ENCODE data around the gene TMEM260. TPM values are rescaled to one million over a fixed set of nuclear protein-coding genes. Genes with fewer than 3 reads are reported as not detected.

The TMEM260 gene
- total RNA-seq, result 16.7 and 19.3 TPM in 2 replicates
- polyA plus RNA-seq, result 10.3 and 14.3 TPM in 2 replicates
- 6.6 and 9.4 TPM in 2 replicates for polyA plus RNA-seq (2012)
- polyA minus RNA-seq (ENCODE audit: low replicate concordance), result 10.4 and 15.9 TPM in 2 replicates

- Histone ChIP-seq H4K20me1 (ENCODE audit: control insufficient read depth, extremely low read depth, insufficient read depth, low read length) (no peaks in the 10 kb centered on the region), H3K9me3 (ENCODE audit: control insufficient read depth, insufficient read depth, low read depth, low read length) (no peaks in the 10 kb centered on the region), H3K9ac (ENCODE audit: insufficient read depth, low read length) (peak within 1 kb of the TSS; percentile 93), H2AFZ (ENCODE audit: low read length) (peak within 1 kb of the TSS; percentile 99), H3K4me3 (replicated peaks in 1 of 4; ENCODE audit: control extremely low read depth in 1 of 4, insufficient read depth in 1 of 4, low read depth in 3 of 4, low read length in 4 of 4) (peak within 1 kb of the TSS; percentile 88 to 98 (median 96)), H3K27ac (ENCODE audit: insufficient read depth, low read length) (peak within 1 kb of the TSS; percentile 93), H3K4me1 (ENCODE audit: control insufficient read depth, extremely low read depth, insufficient read depth, low read length) (peaks cover 4% of the 10 kb centered on the region), H3K27me3 (ENCODE audit: control insufficient read depth, insufficient read depth, low read length) (no peaks in the 10 kb centered on the region), H3K36me3 (ENCODE audit: control insufficient read depth, insufficient read depth, low read length) (no peaks in the 10 kb centered on the region), H3K79me2 (ENCODE audit: control insufficient read depth, insufficient read depth, low read length) (peaks cover 20% of the 10 kb centered on the region), H3K4me2 (ENCODE audit: extremely low read depth, insufficient read depth, low read length) (peak within 1 kb of the TSS; percentile 94)
- peak; percentile 83 to 90 for DNase-seq (ENCODE audit: low read depth in 2 of 2)
- TF ChIP-seq CTCF (conservative IDR thresholded peaks at IDR 0.05 in 1 of 2, IDR thresholded peaks at IDR 0.05 in 1 of 2; ENCODE audit: low read depth in 1 of 2, low read length in 2 of 2), result peak; percentile 95 to 97
- no peak for TF ChIP-seq EZH2 (IDR thresholded peaks at IDR 0.05; ENCODE audit: low read length, missing control alignments)
Observed at GRCh38 chr14:56579345-56580220, at the start of gene TMEM260. TSS of gene TMEM260 (plus strand) at chr14:56579798. CDS start at chr14:56579915, 117 bp downstream.

- H3K27ac ChIP-seq (ENCODE audit: insufficient read depth, low read length), result no peak overlapping the region
- no peak for TF ChIP-seq CTCF (conservative IDR thresholded peaks at IDR 0.05 in 1 of 2, IDR thresholded peaks at IDR 0.05 in 1 of 2; ENCODE audit: low read depth in 1 of 2, low read length in 2 of 2)
- no peak for TF ChIP-seq EZH2 (IDR thresholded peaks at IDR 0.05; ENCODE audit: low read length, missing control alignments)
Observed at GRCh38 chr14:56532546-56532945, 47.1 kb upstream of the TMEM260 start.

GRCh38 chr14:56534656-56535055 is 44.9 kb upstream of the TMEM260 start:
- Histone ChIP-seq H4K20me1 (ENCODE audit: control insufficient read depth, extremely low read depth, insufficient read depth, low read length) (no peaks in the 10 kb centered on the region), H3K27ac (ENCODE audit: insufficient read depth, low read length) (no peak overlapping the region), H2AFZ (ENCODE audit: low read length) (no peak overlapping the region), H3K4me1 (ENCODE audit: control insufficient read depth, extremely low read depth, insufficient read depth, low read length) (no peaks in the 10 kb centered on the region), H3K4me2 (ENCODE audit: extremely low read depth, insufficient read depth, low read length) (no peak overlapping the region), H3K27me3 (ENCODE audit: control insufficient read depth, insufficient read depth, low read length) (peaks cover 3% of the 10 kb centered on the region), H3K36me3 (ENCODE audit: control insufficient read depth, insufficient read depth, low read length) (no peaks in the 10 kb centered on the region), H3K4me3 (replicated peaks in 1 of 4; ENCODE audit: control extremely low read depth in 1 of 4, insufficient read depth in 1 of 4, low read depth in 3 of 4, low read length in 4 of 4) (no peak overlapping the region), H3K79me2 (ENCODE audit: control insufficient read depth, insufficient read depth, low read length) (no peaks in the 10 kb centered on the region), H3K9me3 (ENCODE audit: control insufficient read depth, insufficient read depth, low read depth, low read length) (no peaks in the 10 kb centered on the region), H3K9ac (ENCODE audit: insufficient read depth, low read length) (no peak overlapping the region)
- DNase-seq (ENCODE audit: low read depth in 2 of 2), result no peak
- TF ChIP-seq CTCF (conservative IDR thresholded peaks at IDR 0.05 in 1 of 2, IDR thresholded peaks at IDR 0.05 in 1 of 2; ENCODE audit: low read depth in 1 of 2, low read length in 2 of 2), result no peak
- TF ChIP-seq EZH2 (IDR thresholded peaks at IDR 0.05; ENCODE audit: low read length, missing control alignments), result no peak

More at GRCh38 chr14:56532546-56532945, 47.1 kb upstream of the TMEM260 start:
- no peaks in the 10 kb centered on the region for H3K36me3 ChIP-seq (ENCODE audit: control insufficient read depth, insufficient read depth, low read length)
- H2AFZ ChIP-seq (ENCODE audit: low read length), result no peak overlapping the region
- no peak for DNase-seq (ENCODE audit: low read depth in 2 of 2)
- no peak overlapping the region for H3K4me2 ChIP-seq (ENCODE audit: extremely low read depth, insufficient read depth, low read length)
- H3K4me3 ChIP-seq (replicated peaks in 1 of 4; ENCODE audit: control extremely low read depth in 1 of 4, insufficient read depth in 1 of 4, low read depth in 3 of 4, low read length in 4 of 4), result no peak overlapping the region
- H4K20me1 ChIP-seq (ENCODE audit: control insufficient read depth, extremely low read depth, insufficient read depth, low read length), result no peaks in the 10 kb centered on the region
- no peaks in the 10 kb centered on the region for H3K4me1 ChIP-seq (ENCODE audit: control insufficient read depth, extremely low read depth, insufficient read depth, low read length)
- H3K9me3 ChIP-seq (ENCODE audit: control insufficient read depth, insufficient read depth, low read depth, low read length), result no peaks in the 10 kb centered on the region
- H3K9ac ChIP-seq (ENCODE audit: insufficient read depth, low read length), result no peak overlapping the region
- peaks cover 3% of the 10 kb centered on the region for H3K27me3 ChIP-seq (ENCODE audit: control insufficient read depth, insufficient read depth, low read length)
- no peaks in the 10 kb centered on the region for H3K79me2 ChIP-seq (ENCODE audit: control insufficient read depth, insufficient read depth, low read length)
